Fibroblast of skin of right biceps (primary cell): ENCODE measurements around the gene CPEB1.

ENCODE experiments used
- DNase-seq: peaks from one replicate; pipeline ENCODE4 v3.0.0-alpha.2; 2013

Gene CPEB1

DNA sequence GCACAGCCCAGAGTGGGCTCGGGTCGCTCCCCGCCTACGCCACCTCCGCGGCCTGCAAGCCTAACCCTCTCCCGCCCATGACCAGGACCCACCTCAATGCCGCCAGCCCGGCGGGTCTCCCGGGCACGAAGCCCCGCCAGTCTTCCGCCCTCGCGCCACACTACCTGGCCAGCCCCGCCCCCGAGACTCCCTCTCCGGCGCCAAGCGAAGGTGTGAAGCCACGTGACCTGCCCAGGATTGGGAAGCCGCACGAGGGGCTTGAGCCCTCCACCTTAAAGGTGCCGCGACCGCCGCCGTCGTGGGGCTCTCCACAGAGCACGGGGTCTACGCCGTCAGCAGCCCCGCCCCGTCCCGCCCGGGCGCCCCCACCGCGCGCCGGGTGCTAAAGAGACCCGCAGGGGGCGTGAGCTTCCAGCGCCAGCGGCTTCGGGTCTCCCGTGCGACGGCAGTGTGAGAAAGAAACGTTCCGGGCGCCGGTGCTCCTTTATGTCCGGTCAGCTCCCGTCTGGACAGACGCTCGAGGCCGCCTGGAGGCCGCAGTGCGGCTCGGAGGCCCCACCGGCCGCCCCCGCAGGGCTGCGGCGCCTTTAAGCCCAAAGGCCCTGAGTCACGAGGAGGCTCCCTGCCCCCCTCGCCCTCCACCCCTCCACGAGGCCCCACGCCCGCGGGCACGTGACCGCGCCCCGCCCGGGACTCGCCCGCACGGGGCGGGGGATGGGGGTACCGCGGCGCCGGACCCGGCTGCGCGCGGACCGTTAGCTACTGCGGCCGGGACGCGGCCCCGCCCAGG, at the start of gene CPEB1:
Gene CPEB1, minus strand, starts transcription at position 319 of the 790 bp plus-strand sequence. CDS start 18,904 bp downstream, outside the sequence.
- DNase-seq = peak; percentile 38

DNA sequence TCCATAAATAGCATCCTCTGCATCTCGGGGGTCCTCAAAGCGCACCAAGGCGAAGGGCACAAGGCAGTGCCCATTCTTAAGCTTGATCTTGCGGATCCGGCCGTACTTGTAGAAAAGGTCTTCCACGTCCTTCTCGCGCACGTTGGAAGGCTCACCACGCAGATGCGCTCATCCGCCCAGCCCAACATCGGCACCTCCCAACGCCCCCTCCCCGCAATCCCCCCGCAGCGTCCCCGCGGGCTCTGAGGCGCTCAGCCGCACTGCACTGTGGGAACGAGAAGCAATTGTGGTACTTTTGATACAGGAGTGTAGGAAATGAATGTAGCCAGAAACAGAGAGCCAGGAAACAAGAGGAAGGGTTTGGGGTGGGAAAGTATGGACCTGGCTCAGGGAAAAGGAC, 45.0 kb upstream of the CPEB1 start:
- no peak for DNase-seq

DNA sequence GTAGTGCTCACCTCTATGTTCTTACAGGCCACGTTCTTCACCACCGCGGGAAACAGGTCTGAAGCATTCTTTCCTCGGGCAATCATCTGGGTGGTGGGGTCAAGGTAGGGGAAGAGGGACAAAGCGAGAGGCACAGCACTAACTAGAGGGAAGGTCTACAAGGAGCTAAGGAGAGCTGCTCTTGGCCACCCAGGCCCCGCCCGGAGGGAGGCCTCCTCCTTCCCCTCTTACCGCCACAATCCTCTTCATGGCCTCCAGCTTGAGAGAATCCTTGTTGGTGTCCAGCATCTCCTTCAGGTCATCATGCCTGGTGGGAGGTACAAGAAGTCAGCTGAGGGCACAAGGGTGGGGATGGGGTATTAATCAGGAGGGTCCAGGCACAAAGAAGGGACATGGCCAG, 42.0 kb upstream of the CPEB1 start:
- DNase-seq = no peak

DNA sequence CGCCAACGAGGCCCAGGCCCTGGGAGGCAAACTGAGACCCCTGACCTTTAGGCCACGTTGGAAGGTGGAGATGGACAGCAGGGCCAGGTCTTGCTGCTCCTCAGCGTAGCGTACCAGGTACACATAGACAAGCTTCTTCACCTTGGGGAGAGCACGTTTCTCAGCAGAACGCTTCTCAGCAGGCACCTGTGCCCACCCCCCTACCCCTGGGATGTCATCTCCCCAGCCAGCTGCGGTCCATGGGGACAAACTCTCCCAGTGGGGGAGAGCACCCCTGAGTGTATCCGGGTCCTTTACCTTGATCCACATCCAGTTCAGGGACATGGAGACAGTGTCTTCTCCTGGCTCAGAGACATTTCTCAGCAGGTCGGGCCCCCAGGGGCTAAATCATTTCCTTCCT, 41.5 kb upstream of the CPEB1 start:
- no peak for DNase-seq

DNA sequence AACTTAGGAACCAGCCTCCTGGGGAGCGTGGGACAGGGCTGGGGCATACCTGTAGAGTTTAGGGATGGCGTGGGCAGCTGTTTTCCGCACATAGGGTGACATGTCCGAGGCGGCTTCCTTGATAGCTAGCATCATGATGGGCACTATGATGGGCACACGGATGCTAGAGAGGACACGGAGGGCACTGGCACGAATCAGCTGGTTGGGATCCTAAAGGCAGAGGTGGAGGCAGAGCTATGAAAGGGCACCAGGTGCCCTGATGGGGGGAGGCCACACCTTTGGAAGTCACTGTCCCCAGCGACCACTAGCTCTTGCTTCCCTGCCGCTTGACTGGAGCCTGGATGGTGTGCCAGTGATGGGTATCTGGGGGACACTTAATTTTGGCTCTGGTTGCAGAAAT, 34.2 kb upstream of the CPEB1 start:
- no peak for DNase-seq

DNA sequence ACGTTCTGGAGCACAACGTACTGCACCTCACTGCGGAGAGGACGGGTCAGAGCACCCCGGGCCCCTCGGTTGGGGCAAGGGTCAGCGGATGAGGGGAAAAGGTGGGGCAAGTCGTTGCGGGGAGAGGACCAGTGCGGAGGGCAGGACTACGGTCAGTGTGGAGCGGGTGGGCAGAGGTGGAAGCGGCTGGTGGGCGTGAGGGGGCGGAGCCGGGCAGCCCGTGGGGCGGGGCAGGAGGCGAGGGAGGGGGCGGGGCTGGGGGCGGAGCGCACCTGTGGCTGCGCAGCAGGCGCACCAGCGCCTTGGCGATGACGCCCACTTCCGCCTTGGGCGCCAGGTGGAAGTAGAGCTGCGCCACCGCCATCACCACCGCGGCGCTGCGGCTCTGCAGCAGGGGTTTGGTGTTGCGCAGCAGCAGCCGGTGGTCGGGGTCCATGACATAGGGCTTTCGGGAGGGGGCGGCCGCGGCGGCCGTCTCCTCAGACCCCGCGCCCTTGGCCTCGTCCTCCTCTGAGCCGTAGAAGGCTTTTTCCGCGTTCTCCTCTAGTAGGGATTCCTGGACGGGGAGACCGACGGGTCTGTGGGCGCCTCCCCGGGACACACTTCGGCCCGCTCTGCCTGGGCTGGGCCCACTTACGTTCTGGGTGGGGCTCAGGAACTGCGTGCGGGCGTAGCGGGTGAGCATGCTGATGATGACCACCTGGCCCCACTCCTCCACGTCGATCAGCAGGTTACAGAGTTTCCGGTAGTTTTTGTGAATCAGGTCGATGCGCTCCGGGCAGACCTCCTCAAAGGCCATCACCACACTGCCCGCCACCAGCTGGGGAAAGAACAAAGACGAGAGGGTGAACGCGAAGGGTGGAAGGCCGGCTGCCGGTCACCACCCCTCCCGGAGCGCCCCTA, 33.3 kb upstream of the CPEB1 start:
- no peak for DNase-seq

DNA sequence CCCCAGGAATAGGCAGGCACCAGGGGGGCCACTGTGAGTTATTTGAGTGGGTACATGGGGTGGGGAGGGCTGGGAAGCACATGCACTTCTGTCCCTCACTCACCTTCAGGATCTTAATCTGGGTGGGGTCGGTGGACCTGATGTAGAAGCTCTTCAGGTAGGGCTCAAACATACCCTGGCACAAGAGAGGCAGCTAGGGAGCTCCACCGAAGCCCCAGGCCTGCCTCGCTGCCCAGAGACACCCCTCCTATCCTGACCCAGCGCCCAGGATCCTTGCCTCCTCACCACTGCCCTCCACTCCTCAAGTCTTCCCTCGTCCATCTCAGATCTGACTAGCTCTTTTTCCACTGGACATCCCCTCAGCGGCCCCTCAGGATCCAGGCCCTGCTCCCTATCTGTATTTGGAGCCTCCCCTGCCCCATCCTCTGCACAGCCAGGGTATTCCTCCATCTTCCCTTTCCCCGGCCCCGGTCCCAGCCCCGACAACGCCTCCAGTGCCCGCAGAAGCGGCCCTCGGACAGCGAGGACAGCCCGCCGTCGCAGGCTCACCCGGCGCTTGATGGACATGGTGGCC, 32.5 kb upstream of the CPEB1 start:
- no peak for DNase-seq

DNA sequence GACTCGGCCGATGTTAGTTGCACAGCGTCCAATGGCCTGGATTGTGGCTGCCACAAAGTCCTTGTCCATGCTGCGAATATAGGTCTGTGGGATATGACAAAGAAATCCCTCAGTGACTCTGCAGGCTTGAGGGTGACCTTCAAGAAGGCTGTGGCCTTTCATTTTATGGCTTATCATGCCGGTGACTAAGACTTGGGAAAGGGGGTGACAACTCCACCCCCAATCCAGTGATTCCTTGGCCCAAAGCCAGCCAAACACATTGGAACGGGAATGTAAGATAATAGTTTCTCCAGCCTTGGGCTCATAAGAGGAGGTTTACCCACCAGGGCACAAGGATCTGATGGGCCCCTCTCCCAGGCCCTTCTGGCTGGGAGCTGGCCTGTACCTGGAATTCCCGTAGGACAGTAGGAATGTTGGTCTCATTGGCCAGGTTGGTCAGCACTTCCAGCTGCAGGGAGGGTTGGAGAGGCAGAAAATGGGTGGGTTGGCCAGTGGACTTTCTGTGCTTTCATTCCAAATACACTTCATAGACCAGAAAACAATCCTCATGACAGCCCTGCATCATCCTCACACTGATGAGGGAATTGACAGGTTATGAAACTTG, 30.7 kb upstream of the CPEB1 start:
- DNase-seq = no peak

DNA sequence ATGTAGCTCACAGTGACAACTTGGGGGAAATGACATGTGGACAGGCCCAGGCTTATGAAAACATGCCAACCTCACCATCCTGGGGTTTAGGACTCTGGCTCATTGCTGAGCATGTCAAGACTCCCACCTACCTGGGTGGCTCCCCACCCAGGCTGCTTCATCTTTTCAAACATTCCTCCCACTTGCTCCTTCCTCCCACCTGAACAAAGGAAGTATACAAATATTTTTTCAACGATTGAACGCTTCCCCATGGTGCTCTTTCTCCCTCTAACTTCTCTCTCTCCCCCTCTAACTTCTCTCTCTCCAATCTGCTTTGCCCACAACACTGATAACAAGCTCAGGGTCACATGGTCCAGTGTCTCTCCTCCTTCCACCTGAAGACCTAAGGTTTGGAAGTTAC, 27.7 kb upstream of the CPEB1 start:
- no peak for DNase-seq

DNA sequence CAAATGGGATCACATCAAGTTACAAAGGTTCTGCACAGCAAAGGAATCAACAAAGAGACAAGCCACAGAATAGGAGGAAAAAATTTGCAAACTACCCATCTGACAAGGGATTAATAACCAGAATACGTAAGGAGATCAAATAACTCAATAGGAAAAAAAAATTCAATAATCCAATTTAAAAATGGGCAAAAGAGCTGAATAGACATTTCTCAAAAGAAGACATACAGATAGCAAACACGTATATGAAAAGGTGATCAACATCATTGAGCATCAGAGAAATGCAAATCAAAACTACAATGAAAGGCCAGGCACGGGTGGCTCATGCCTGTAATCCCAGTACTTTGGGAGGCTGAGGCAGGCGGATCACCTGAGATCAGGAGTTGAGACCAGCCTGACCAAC, 23.5 kb upstream of the CPEB1 start:
- no peak for DNase-seq

DNA sequence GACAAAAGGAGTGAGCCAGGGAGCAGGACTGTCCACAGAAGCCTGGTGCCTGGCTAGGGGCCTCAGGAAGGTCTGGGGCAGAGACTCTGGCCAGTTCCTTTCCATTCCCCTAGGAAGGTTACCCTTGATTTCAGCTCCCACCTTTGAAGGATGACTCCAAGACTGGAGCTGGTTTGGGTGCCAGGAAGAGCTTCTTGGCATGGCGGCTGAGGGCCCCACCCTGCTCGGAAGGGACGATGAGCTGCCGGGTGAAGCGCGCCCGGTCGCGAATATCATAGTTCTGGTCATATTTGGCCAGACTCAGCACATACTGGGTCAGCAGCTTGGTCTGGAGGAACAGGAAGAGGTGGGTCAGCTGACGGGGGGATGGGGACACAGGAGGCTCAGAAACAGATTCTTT, 19.4 kb upstream of the CPEB1 start:
- no peak for DNase-seq

DNA sequence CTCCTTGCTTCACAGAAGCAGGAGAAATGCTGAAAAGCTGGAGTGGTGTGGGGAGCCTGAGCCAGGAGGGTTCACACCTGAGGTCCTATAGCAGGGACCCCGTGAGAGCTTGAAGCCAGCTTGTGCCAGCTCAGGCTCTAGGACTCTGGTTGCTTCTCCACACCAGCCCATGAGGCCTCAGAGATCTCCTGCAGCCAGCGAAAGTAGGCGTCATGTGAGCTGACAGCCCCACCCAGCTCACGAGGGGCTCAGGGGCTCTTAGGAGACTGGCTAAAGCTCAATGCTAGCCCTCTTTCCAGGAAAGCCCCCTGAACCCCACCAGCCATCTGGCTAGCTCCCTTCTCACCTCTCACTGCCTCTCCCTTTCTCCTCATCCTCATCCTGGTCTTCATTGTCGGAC, 16.9 kb upstream of the CPEB1 start:
- no peak for DNase-seq

DNA sequence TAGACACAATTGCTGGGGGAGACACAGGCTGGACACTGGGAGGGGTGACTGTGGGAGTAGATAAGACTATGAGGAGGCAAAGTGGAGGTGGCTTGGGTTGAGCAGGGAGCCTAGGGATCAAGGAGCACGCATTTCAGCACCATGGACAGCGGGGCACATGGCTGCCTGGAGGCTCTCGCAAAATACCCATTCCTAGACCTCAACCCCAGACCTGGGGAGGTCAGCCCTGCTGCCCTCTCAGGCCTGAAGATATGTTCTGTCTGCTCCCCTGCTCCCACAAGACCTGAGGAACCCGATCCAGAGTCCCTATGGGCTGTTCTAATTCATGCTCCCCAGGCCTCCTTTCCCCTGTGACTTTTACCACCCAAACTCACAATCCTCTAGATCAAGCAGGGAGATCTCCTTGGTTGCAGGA, 16.0 kb upstream of the CPEB1 start:
- DNase-seq = peak; percentile 57

DNA sequence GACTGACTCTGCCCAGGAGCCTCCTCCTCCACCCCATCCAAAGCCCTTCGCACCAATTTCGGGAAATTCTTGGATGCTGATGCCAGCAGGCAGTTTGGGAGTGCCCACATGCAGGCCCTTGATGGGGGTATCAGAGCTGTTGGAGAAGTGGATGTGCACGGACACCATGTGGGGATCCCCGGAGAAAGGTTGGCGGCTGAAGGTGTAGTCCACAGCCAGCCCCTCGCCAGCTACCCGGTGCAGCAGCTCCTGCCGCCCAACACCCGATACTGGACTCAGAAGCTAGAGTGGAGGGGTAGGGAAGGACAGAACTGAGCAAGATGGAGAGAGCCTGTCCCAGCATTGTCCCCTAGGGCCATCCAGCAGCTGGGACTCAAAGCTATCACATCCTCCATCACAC, 15.5 kb upstream of the CPEB1 start:
- no peak for DNase-seq

DNA sequence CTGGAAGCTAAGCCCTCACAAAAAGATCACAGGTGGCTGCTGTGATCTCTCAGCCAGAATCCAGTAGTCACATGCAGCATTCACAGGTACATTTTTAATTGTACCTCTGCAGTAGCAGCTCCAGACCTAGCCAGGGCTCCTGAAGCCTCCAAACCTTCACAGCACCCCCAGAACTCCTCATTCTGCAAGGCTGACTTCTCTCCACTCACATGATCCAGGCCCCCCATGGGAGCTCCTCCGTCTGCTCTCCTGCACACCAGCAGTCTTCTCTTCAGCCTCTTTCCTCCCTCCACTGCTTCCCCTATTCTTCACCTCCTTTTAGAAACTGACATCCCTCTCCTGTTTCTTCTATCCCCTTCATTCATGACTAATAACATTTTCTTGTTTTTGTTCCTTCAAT, 13.2 kb upstream of the CPEB1 start:
- no peak for DNase-seq

DNA sequence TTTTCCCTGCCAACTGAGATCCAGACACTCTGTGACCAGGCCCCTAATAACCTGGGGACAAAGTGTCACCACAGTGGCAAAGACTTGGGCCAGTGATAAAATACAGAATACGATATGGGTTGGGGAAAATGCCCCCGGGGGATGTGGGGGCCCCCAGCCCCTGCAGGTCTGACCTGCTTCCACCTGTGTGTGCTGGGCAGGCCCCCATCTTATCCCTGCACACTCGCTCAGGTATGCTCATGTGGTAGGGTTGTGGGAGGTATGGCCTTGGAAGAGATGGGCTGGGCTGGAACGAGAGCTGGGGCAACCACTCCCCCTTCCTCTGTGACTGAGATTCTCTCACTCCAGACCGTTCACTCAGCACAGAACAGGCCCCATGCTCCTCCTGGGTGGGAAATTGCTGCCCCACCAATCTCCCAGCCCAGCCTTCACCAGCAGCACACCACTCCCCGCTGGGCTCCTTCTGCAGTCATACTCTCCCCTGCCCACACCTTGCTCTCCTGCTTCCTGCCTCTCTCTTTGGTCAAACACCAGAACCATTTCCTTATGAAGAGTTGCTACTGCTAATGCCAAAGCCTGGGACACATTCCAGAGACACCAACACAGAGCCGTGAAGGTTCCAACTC, 9.6 kb upstream of the CPEB1 start:
- no peak for DNase-seq

DNA sequence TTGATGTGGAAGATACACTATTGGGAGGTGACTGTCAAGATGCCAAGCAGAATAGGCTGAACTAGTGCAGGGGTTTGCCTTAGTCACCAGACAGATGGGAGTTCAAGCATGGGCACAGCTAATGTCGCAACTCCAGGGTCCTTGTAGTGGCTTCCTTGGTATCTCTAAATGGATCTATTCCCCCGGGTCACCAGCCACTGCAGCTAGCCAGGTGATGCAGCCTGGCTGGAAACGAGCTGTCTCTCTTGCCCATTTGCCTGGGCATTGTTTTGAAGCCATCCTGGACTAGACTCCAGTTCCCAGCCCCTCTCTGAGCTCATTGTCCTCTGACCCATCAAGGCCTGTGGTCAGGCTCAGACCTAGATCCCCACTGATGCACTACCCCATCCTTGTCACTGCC, 8.4 kb upstream of the CPEB1 start:
- no peak for DNase-seq

DNA sequence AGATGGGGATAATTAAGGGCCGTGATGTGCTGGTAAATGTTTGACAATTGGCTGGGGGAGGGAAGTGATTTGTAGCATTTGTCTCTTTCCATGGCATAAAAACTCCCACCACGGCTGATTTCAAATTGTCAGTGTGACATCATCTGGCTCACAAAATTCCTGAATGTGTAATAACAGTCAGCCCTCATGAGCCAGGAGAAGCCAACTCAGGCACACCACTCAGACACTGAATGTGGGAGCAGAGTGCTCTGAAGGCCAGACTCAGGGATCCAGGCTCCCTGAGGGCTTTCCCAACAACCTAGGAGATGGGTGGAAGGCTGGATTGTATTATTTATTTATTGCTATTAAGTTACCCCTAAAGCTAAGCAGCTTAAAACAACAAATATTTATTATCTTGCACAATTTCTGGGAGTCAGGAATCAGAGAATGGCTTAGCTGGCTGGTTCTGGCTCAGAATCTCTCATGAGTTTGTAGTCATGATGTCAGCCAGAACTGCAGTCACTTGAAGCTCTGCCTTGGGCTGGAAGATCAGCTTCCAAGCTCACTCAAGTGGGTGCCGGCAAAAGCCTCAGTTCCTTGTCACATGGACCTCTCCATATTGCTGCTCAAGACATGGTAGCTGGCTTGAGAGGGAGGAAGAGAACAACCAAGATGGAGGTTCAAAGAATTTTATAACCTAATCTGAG, 6.5 kb upstream of the CPEB1 start:
- DNase-seq = no peak

DNA sequence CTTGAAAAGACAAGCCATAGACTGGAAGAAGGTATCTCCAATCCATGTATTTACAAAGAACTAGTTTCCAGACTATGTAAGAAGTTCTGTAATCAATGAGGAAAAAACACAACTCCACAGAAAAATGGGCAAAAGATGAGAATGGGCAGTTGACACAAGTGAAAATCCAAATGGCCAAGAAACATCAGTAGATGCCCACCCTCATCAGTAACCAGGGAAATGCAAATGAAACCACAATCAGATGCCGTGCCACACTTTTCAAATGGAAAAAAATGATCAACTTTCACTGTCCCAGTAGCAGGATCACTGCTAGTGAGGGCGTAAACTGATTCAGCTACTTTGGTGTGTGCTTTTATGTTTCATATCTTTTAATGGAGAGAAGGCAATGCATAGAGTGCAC, 4.5 kb upstream of the CPEB1 start:
- DNase-seq = no peak

DNA sequence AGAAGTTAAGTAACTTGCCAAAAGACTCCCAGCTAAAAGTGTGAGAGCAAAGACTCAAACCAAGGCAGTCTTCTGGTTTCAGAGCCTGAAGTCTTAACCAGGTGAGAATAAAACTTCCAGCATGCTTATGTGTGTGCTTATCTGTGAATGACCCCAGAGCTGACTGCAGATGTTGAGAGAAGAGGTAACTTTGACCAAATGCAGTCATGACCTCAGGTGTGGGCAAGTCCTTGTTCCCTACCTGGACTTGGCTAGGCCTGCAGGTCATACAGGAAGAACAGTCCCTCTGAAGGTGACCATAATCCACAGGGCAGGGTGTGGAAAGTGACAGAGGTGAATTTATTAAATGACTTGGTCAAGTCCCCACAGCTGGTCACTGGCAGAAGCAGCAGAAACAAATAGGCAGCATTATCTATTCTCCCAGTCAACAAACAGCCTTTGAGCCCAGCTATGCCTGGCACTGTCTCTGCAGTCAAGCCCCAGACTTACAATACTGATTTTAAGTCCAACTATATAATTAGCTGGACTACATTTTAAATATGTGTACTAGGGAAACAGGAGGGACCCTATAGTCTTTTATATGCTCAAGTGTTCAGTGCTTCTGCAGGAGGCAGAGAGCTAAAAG, 3.0 kb upstream of the CPEB1 start:
- DNase-seq = no peak

DNA sequence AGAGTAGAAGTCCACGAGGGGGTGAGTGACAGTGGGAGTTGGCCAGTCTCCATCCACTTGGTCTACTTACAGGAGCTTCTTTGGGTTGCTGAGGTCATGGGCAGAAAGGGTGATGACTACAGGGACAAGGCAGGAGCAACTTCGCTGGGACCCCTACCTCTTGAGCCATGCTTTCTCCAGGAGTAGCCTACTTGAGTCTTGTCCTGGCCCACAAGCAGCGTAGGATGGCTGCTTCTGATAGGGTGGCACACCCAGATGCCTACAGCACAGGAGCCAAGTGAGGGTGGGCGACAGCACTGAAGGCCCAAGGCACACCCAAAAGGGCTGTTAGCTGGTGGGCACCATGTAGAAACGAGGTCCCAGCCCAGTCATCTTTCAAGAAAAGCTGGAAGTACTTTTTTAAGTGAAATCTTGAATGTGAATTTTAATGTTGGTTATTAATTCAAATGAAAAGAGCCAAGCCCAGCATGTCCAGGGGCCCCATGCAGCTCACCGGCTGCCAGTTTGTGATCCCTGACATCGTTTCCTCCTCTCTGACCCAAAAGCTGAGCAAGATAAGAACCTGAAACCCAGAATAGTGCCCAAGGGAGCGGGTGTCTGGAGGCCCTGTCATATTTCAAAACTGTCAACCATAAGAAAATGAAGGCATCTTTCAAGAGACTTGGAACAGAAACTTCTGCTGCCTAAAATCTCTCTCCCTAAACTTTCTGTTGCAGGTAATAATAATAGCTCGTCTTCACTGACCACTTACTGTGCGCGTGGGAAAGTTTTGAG, 2.2 kb upstream of the CPEB1 start:
- no peak for DNase-seq
